Measurements from ENCODE around the gene PRKD2.

GRCh38 chr19:46760363-46760762 lies 43.4 kb upstream of the PRKD2 start:
- TF ChIP-seq POLR2A (IDR thresholded peaks at IDR 0.05; ENCODE audit: low read depth, low read length) (no peak), POLR2AphosphoS5 (IDR thresholded peaks at IDR 0.05; ENCODE audit: low read depth, low read length) (no peak), TAF1 (IDR thresholded peaks at IDR 0.05; ENCODE audit: low read depth, low read length) (no peak), SPI1 (IDR thresholded peaks at IDR 0.05; ENCODE audit: low read depth, low read length) (no peak), PAX5 (IDR thresholded peaks at IDR 0.05; ENCODE audit: insufficient read depth, low read length, severe bottlenecking) (no peak), POU2F2 (IDR thresholded peaks at IDR 0.05; ENCODE audit: low read depth, low read length) (no peak)

All from GM12891 (cell line).